Measurements from ENCODE around the gene SNX1. TPM values are rescaled to one million over a fixed set of nuclear protein-coding genes. Genes with fewer than 3 reads are reported as not detected.
A peak's percentile ranks its signal among the peaks of the same experiment; 100 is the strongest.

Gene SNX1
- total and polyA plus RNA-seq, 2 donors = 36.6 to 85.6 TPM

GRCh38 chr15:64146041-64146440 lies 50.3 kb downstream of the SNX1 start:
- DNase-seq (ENCODE audit: low read depth in 6 of 9, low spot score in 9 of 9) = no peak

DNA sequence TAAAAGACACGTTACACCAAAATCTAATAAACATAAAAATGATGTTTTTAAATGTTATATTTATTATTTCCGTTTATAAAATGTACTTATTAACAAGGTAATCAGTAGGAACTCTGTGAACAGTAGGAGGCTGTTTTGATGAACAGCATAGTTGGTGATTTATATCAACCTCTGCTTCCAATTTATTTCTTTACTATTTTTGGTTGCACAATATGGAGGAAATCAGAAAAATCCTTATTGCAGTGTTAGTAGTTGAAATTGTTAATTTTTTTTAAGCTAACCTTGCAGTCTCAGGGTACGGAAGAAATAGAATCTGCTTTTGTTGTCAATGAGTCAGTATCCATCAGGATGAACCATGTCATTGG lies 50.7 kb downstream of the SNX1 start:
- no peaks in the 10 kb centered on the region for H3K9me3 ChIP-seq (ENCODE audit: control insufficient read depth in 2 of 2, insufficient read depth in 1 of 2, low read length in 1 of 2)
- no peak overlapping the region for H3K27ac ChIP-seq (ENCODE audit: low read depth in 1 of 2, low read length in 1 of 2)
- peaks cover 8 to 29% of the 10 kb centered on the region in 2 donors for H3K4me1 ChIP-seq (ENCODE audit: control insufficient read depth in 2 of 2, insufficient read depth in 2 of 2, low read length in 2 of 2)
- WGBS = 93% methylated on average over 3 of the region's 3 CpGs
- peaks cover 2 to 7% of the 10 kb centered on the region in 2 donors for H3K27me3 ChIP-seq (ENCODE audit: control insufficient read depth in 2 of 2, insufficient read depth in 1 of 2, low read length in 1 of 2)
- H3K36me3 ChIP-seq (ENCODE audit: control insufficient read depth in 2 of 2, insufficient read depth in 2 of 2, low read length in 1 of 2) = peaks cover 28 to 30% of the 10 kb centered on the region in 2 donors
- H3K4me3 ChIP-seq (ENCODE audit: low read length in 2 of 2) = no peak overlapping the region
- no peak for DNase-seq (ENCODE audit: low read depth in 6 of 9, low spot score in 9 of 9)

More at GRCh38 chr15:64146041-64146440, 50.3 kb downstream of the SNX1 start:
- Histone ChIP-seq H3K27ac (ENCODE audit: low read depth in 1 of 2, low read length in 1 of 2) (no peak overlapping the region), H3K9me3 (ENCODE audit: control insufficient read depth in 2 of 2, insufficient read depth in 1 of 2, low read length in 1 of 2) (no peaks in the 10 kb centered on the region), H3K4me1 (ENCODE audit: control insufficient read depth in 2 of 2, insufficient read depth in 2 of 2, low read length in 2 of 2) (peaks cover 5 to 25% of the 10 kb centered on the region in 2 donors), H3K27me3 (ENCODE audit: control insufficient read depth in 2 of 2, insufficient read depth in 1 of 2, low read length in 1 of 2) (peaks cover 0 to 2% of the 10 kb centered on the region in 2 donors), H3K36me3 (ENCODE audit: control insufficient read depth in 2 of 2, insufficient read depth in 2 of 2, low read length in 1 of 2) (peaks cover 31 to 34% of the 10 kb centered on the region in 2 donors), H3K4me3 (ENCODE audit: low read length in 2 of 2) (no peak overlapping the region)
- 95% methylated on average over 6 of the region's 6 CpGs for WGBS

GRCh38 chr15:64146885-64147681 lies 51.3 kb downstream of the SNX1 start:
- Histone ChIP-seq H3K27ac (ENCODE audit: low read depth in 1 of 2, low read length in 1 of 2) (no peak overlapping the region), H3K36me3 (ENCODE audit: control insufficient read depth in 2 of 2, insufficient read depth in 2 of 2, low read length in 1 of 2) (peaks cover 24 to 25% of the 10 kb centered on the region in 2 donors), H3K9me3 (ENCODE audit: control insufficient read depth in 2 of 2, insufficient read depth in 1 of 2, low read length in 1 of 2) (no peaks in the 10 kb centered on the region), H3K4me1 (ENCODE audit: control insufficient read depth in 2 of 2, insufficient read depth in 2 of 2, low read length in 2 of 2) (peaks cover 13 to 33% of the 10 kb centered on the region in 2 donors), H3K27me3 (ENCODE audit: control insufficient read depth in 2 of 2, insufficient read depth in 1 of 2, low read length in 1 of 2) (peaks cover 7 to 13% of the 10 kb centered on the region in 2 donors), H3K4me3 (ENCODE audit: low read length in 2 of 2) (no peak overlapping the region)
- 95% methylated on average over 26 of the region's 26 CpGs for WGBS
- DNase-seq (ENCODE audit: low read depth in 6 of 9, low spot score in 9 of 9) = no peak

DNA sequence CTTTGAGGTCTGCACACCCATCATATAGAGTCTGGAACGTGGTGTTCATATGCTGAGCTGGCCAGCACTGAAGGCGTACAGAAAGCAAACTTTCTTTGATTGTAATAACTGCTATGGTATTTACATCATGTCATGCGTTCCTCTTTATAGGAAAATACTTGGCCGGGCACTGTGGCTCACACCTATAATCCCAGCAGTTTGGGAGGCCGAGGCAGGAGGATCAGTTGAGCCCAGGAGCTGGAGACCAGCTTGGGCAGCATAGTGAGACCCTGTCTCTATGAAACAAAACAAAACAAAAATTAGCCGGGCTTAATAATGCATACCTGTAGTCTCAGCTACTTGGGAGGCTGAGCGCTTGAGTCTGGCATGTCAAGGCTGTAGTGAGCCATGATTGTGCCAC lies 52.4 kb downstream of the SNX1 start:
- WGBS = 96% methylated on average over 7 of the region's 7 CpGs
- H3K9me3 ChIP-seq (ENCODE audit: control insufficient read depth in 2 of 2, insufficient read depth in 1 of 2, low read length in 1 of 2) = no peaks in the 10 kb centered on the region
- no peak overlapping the region for H3K27ac ChIP-seq (ENCODE audit: low read depth in 1 of 2, low read length in 1 of 2)
- H3K36me3 ChIP-seq (ENCODE audit: control insufficient read depth in 2 of 2, insufficient read depth in 2 of 2, low read length in 1 of 2) = peaks cover 19% of the 10 kb centered on the region in 2 donors
- H3K4me3 ChIP-seq (ENCODE audit: low read length in 2 of 2) = no peak overlapping the region
- peaks cover 17 to 24% of the 10 kb centered on the region in 2 donors for H3K27me3 ChIP-seq (ENCODE audit: control insufficient read depth in 2 of 2, insufficient read depth in 1 of 2, low read length in 1 of 2)
- peaks cover 22 to 43% of the 10 kb centered on the region in 2 donors for H3K4me1 ChIP-seq (ENCODE audit: control insufficient read depth in 2 of 2, insufficient read depth in 2 of 2, low read length in 2 of 2)
- DNase-seq (ENCODE audit: low read depth in 6 of 9, low spot score in 9 of 9) = no peak

GRCh38 chr15:64148581-64148980 lies 52.8 kb downstream of the SNX1 start:
- Histone ChIP-seq H3K36me3 (ENCODE audit: control insufficient read depth in 2 of 2, insufficient read depth in 2 of 2, low read length in 1 of 2) (peaks cover 15 to 18% of the 10 kb centered on the region in 2 donors), H3K4me1 (ENCODE audit: control insufficient read depth in 2 of 2, insufficient read depth in 2 of 2, low read length in 2 of 2) (peaks cover 25 to 47% of the 10 kb centered on the region in 2 donors), H3K9me3 (ENCODE audit: control insufficient read depth in 2 of 2, insufficient read depth in 1 of 2, low read length in 1 of 2) (no peaks in the 10 kb centered on the region), H3K27ac (ENCODE audit: low read depth in 1 of 2, low read length in 1 of 2) (no peak overlapping the region), H3K27me3 (ENCODE audit: control insufficient read depth in 2 of 2, insufficient read depth in 1 of 2, low read length in 1 of 2) (peaks cover 20 to 27% of the 10 kb centered on the region in 2 donors), H3K4me3 (ENCODE audit: low read length in 2 of 2) (no peak overlapping the region)
- 95% methylated on average over 3 of the region's 3 CpGs for WGBS
- no peak for DNase-seq (ENCODE audit: low read depth in 6 of 9, low spot score in 9 of 9)

DNA sequence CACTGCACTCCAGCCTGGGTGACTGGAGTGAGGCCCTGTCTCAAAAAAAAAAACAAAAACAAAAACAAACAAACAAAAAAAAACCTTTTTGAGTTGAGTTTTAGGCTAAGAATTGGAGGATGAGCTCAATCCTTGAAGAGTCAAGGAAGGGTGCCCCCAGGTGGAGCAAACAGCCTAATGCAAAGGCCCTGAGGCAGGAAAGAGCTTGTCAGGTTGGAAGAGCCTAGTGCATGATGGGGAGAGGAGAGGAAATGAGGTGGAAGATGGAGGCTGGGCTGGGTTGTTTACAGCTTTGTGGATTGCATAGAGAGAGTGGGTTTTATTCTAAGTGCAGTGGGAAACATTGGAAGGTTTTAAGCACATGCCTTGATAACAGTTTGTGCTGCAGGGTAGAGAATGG lies 53.6 kb downstream of the SNX1 start:
- peak overlapping the region; percentile 19 to 52 for H3K27ac ChIP-seq (ENCODE audit: low read depth in 1 of 2, low read length in 1 of 2)
- peaks cover 20 to 27% of the 10 kb centered on the region in 2 donors for H3K27me3 ChIP-seq (ENCODE audit: control insufficient read depth in 2 of 2, insufficient read depth in 1 of 2, low read length in 1 of 2)
- H3K9me3 ChIP-seq (ENCODE audit: control insufficient read depth in 2 of 2, insufficient read depth in 1 of 2, low read length in 1 of 2) = no peaks in the 10 kb centered on the region
- H3K4me3 ChIP-seq (ENCODE audit: low read length in 2 of 2) = no peak overlapping the region
- peaks cover 18 to 19% of the 10 kb centered on the region in 2 donors for H3K36me3 ChIP-seq (ENCODE audit: control insufficient read depth in 2 of 2, insufficient read depth in 2 of 2, low read length in 1 of 2)
- peak in 1 of 9 donors; percentile 60 for DNase-seq (ENCODE audit: low read depth in 6 of 9, low spot score in 9 of 9)
- peaks cover 25 to 51% of the 10 kb centered on the region in 2 donors for H3K4me1 ChIP-seq (ENCODE audit: control insufficient read depth in 2 of 2, insufficient read depth in 2 of 2, low read length in 2 of 2)

- 69% methylated on average over 9 of the region's 9 CpGs for WGBS
- peaks cover 25 to 49% of the 10 kb centered on the region in 2 donors for H3K4me1 ChIP-seq (ENCODE audit: control insufficient read depth in 2 of 2, insufficient read depth in 2 of 2, low read length in 2 of 2)
Measured at GRCh38 chr15:64149893-64150578, 54.3 kb downstream of the SNX1 start.

GRCh38 chr15:64151727-64152506 lies 56.1 kb downstream of the SNX1 start, which contains the start of gene SNX22:
SNX22 (plus strand) TSS chr15:64151731; CDS start chr15:64151776, 45 bp downstream.
- Histone ChIP-seq H3K9me3 (ENCODE audit: control insufficient read depth in 2 of 2, insufficient read depth in 1 of 2, low read length in 1 of 2) (no peaks in the 10 kb centered on the region), H3K27ac (ENCODE audit: low read depth in 1 of 2, low read length in 1 of 2) (no peak within 1 kb of the TSS), H3K36me3 (ENCODE audit: control insufficient read depth in 2 of 2, insufficient read depth in 2 of 2, low read length in 1 of 2) (peaks cover 25 to 30% of the 10 kb centered on the region in 2 donors), H3K27me3 (ENCODE audit: control insufficient read depth in 2 of 2, insufficient read depth in 1 of 2, low read length in 1 of 2) (peaks cover 20 to 27% of the 10 kb centered on the region in 2 donors), H3K4me3 (ENCODE audit: low read length in 2 of 2) (peak within 1 kb of the TSS; percentile 47 to 48), H3K4me1 (ENCODE audit: control insufficient read depth in 2 of 2, insufficient read depth in 2 of 2, low read length in 2 of 2) (peaks cover 25 to 42% of the 10 kb centered on the region in 2 donors)
- WGBS = 2% methylated on average over 83 of the region's 83 CpGs
- peak in 2 of 9 donors; percentile 43 to 57 for DNase-seq (ENCODE audit: low read depth in 6 of 9, low spot score in 9 of 9)

More at GRCh38 chr15:64149893-64150578, 54.3 kb downstream of the SNX1 start:
- Histone ChIP-seq H3K4me3 (ENCODE audit: low read length in 2 of 2) (no peak overlapping the region), H3K9me3 (ENCODE audit: control insufficient read depth in 2 of 2, insufficient read depth in 1 of 2, low read length in 1 of 2) (no peaks in the 10 kb centered on the region), H3K36me3 (ENCODE audit: control insufficient read depth in 2 of 2, insufficient read depth in 2 of 2, low read length in 1 of 2) (peaks cover 15 to 18% of the 10 kb centered on the region in 2 donors), H3K27ac (ENCODE audit: low read depth in 1 of 2, low read length in 1 of 2) (peak overlapping the region in 1 of 2 donors; percentile 52), H3K27me3 (ENCODE audit: control insufficient read depth in 2 of 2, insufficient read depth in 1 of 2, low read length in 1 of 2) (peaks cover 20 to 27% of the 10 kb centered on the region in 2 donors)
- DNase-seq (ENCODE audit: low read depth in 6 of 9, low spot score in 9 of 9) = peak in 1 of 9 donors; percentile 41
